ENCODE results near the gene OTOP3. TPM values are rescaled to one million over a fixed set of nuclear protein-coding genes. Genes with fewer than 3 reads are reported as not detected.
"Not testable (repeated sequence)": the region's sequence is repeated elsewhere in the genome, so short reads cannot be mapped to it uniquely, and the experiment has no call there.

OTOP3 gene
- total RNA-seq, 6 experiments from 2014 or later: not detected

- Mint-ChIP-seq H3K4me1 (ENCODE audit: low read depth) (peaks cover 15% of the 10 kb centered on the region), H3K9me3 (no peaks in the 10 kb centered on the region), H3K4me3 (no peak overlapping the region), H3K27me3 (ENCODE audit: insufficient read depth) (peaks cover 2% of the 10 kb centered on the region), H3K27ac (no peak overlapping the region), H3K36me3 (ENCODE audit: low read depth) (no peaks in the 10 kb centered on the region)
- DNase-seq: no peak
- no peak for TF ChIP-seq CTCF (IDR thresholded peaks at IDR 0.05)
These were observed 27.1 kb downstream of the OTOP3 start for GRCh38 chr17:74962622-74963394.

- TF ChIP-seq CTCF (IDR thresholded peaks at IDR 0.05): peak; percentile 39; the same call in 1 of the 2 replicates
- no peak for DNase-seq
- peaks cover 2% of the 10 kb centered on the region for H3K27me3 Mint-ChIP-seq (ENCODE audit: insufficient read depth)
- peaks cover 15% of the 10 kb centered on the region for H3K4me1 Mint-ChIP-seq (ENCODE audit: low read depth)
- no peak overlapping the region for H3K27ac Mint-ChIP-seq
- H3K9me3 Mint-ChIP-seq: no peaks in the 10 kb centered on the region
- no peak overlapping the region for H3K4me3 Mint-ChIP-seq
- no peaks in the 10 kb centered on the region for H3K36me3 Mint-ChIP-seq (ENCODE audit: low read depth)
These were observed 28.0 kb downstream of the OTOP3 start for GRCh38 chr17:74963656-74964055.

- H3K4me1 Mint-ChIP-seq (ENCODE audit: low read depth): peaks cover 15% of the 10 kb centered on the region
- peaks cover 4% of the 10 kb centered on the region for H3K27me3 Mint-ChIP-seq (ENCODE audit: insufficient read depth)
- no peak for DNase-seq
- H3K9me3 Mint-ChIP-seq: no peaks in the 10 kb centered on the region
- no peak overlapping the region for H3K27ac Mint-ChIP-seq
- no peaks in the 10 kb centered on the region for H3K36me3 Mint-ChIP-seq (ENCODE audit: low read depth)
- TF ChIP-seq CTCF (IDR thresholded peaks at IDR 0.05): no peak
- no peak overlapping the region for H3K4me3 Mint-ChIP-seq
These were observed 28.6 kb downstream of the OTOP3 start for GRCh38 chr17:74964246-74964761.

GRCh38 chr17:74964988-74965622, 29.4 kb downstream of the OTOP3 start:
- no peak for TF ChIP-seq CTCF (IDR thresholded peaks at IDR 0.05)
- Mint-ChIP-seq H3K27me3 (ENCODE audit: insufficient read depth) (peaks cover 3% of the 10 kb centered on the region), H3K27ac (no peak overlapping the region), H3K4me3 (no peak overlapping the region), H3K9me3 (no peaks in the 10 kb centered on the region), H3K4me1 (ENCODE audit: low read depth) (peaks cover 11% of the 10 kb centered on the region), H3K36me3 (ENCODE audit: low read depth) (no peaks in the 10 kb centered on the region)
- DNase-seq: no peak

GRCh38 chr17:74968361-74968780, 32.7 kb downstream of the OTOP3 start:
- Mint-ChIP-seq H3K27ac (no peak overlapping the region), H3K36me3 (ENCODE audit: low read depth) (peaks cover 5% of the 10 kb centered on the region; the same call in 1 of the 2 replicates), H3K4me3 (no peak overlapping the region), H3K4me1 (ENCODE audit: low read depth) (peaks cover 7% of the 10 kb centered on the region), H3K27me3 (ENCODE audit: insufficient read depth) (peaks cover 20% of the 10 kb centered on the region), H3K9me3 (no peaks in the 10 kb centered on the region; the same call in 1 of the 2 replicates)
- no peak for DNase-seq
- no peak for TF ChIP-seq CTCF (IDR thresholded peaks at IDR 0.05)

- not testable (repeated sequence) for H3K4me1 Mint-ChIP-seq (ENCODE audit: low read depth); H3K36me3 Mint-ChIP-seq (ENCODE audit: low read depth); H3K27ac Mint-ChIP-seq; DNase-seq; H3K9me3 Mint-ChIP-seq; H3K4me3 Mint-ChIP-seq
- peaks cover 26% of the 10 kb centered on the region for H3K27me3 Mint-ChIP-seq (ENCODE audit: insufficient read depth)
These were observed 33.8 kb downstream of the OTOP3 start for GRCh38 chr17:74969501-74969900.

Measured in HFFc6 (cell line).